ENCODE measurements around the gene RUFY3.

- no peak for TF ChIP-seq CTCF (IDR thresholded peaks at IDR 0.05)
- no peak for TF ChIP-seq POLR2A (IDR thresholded peaks at IDR 0.05)
- TF ChIP-seq POLR2AphosphoS5 (IDR thresholded peaks at IDR 0.05) = no peak
- TF ChIP-seq EP300 (IDR thresholded peaks at IDR 0.05) = no peak
Measured at GRCh38 chr4:70725633-70726032, 3.9 kb downstream of the RUFY3 start.
